Psoas muscle (tissue), 8 donors: ENCODE results near the gene ARID4A. TPM values are rescaled to one million over a fixed set of nuclear protein-coding genes. Genes with fewer than 3 reads are reported as not detected.
A peak's percentile ranks its signal among the peaks of the same experiment; 100 is the strongest.

Experiments used
- ATAC-seq, 4 donors: fragments of 200-7000 bp; cut with Tn5 transposase; one replicate each; pipeline ENCODE4 v1.9.1; 2020; ENCODE audit warnings: moderate library complexity in 3 of 4, mild to moderate bottlenecking in 2 of 4
- DNase-seq, 2 donors: peaks; one replicate each; pipeline ENCODE4 v3.0.0-alpha.2; 2020
- H3K27ac ChIP-seq: fragments of 200-600 bp; one replicate; pipeline ENCODE4 v1.8.0; 2022
- H3K27me3 ChIP-seq, 3 donors: fragments of 200-600 bp in 1 of 3; one replicate each; pipeline versions ENCODE4 v1.6.1 to v1.8.0; 2013 to 2022; ENCODE audit warnings: low read length in 2 of 3, mild to moderate bottlenecking in 2 of 3, moderate library complexity in 1 of 3; ENCODE audit not compliant: insufficient read depth in 3 of 3
- H3K36me3 ChIP-seq, 2 donors: fragments of 200-600 bp in 1 of 2; one replicate each; pipeline versions ENCODE4 v1.6.1 to v1.8.0; 2013 to 2022; ENCODE audit warnings: low read depth in 1 of 2, mild to moderate bottlenecking in 1 of 2, moderate library complexity in 1 of 2; ENCODE audit not compliant: insufficient read depth in 1 of 2
- H3K4me1 ChIP-seq: fragments of 200-600 bp; one replicate; pipeline ENCODE4 v1.8.0; 2022
- H3K4me3 ChIP-seq: fragments of 200-600 bp; one replicate; pipeline ENCODE4 v1.8.0; 2022; ENCODE audit warnings: mild to moderate bottlenecking
- H3K9me3 ChIP-seq: fragments of 200-600 bp; one replicate; pipeline ENCODE4 v1.8.0; 2022
- CTCF ChIP-seq: fragments of 200-600 bp; IDR thresholded peaks from one replicate; pipeline ENCODE4 v1.8.0; 2022; ENCODE audit warnings: antibody characterized with exemption
- WGBS, 3 donors: extraction: QIAGEN DNeasy Blood & Tissue Kit; methylation state at CpG; one replicate each; pipeline versions ENCODE4 v1.1.6 to v1.1.7; 2013; 5-methylcytosine and 5-hydroxymethylcytosine counted together
- intact Hi-C, 2 donors: fragments of 100-400 bp; cut with DNase I; formaldehyde crosslinking; loops; one replicate each; pipeline versions ENCODE4 v1.11.0 to v1.14.2; 2022
- polyA plus RNA-seq, 3 donors: library from polyadenylated mRNA; stranded (reverse); fragments of 200-250 nt; gene quantifications; one replicate each; pipeline ENCODE4 v1.2.3, GENCODE V29; 2013
- total RNA-seq, 4 donors: library from RNA; stranded (reverse); fragmentation: NEBNext Ultra II Directional in 2 of 4; extraction: Animal tissue kit (Norgen Biotek cat#: 25700) in 2 of 4; gene quantifications; one replicate each; pipeline versions ENCODE4 v1.2.1 to v1.2.4, GENCODE V29; 2021 to 2023
- donor health status: healthy with polysubstance abuse.
- donor health status: DM: no; HTN: no; CAD: no; lungs with moderate emphysema.
- donor health status: Bipolar disorder and iron deficiency.
- donor health status: healthy.
- donor health status: DM: yes; HTN: yes; CAD: no.
- donor health status: DM: no; HTN: no; CAD: no.
- donor health status: DM: no; HTN: no; CAD: no.
- donor health status: DM: yes; HTN: yes; CAD: no.

ARID4A gene
- total and polyA plus RNA-seq, 7 donors: 1.7 to 11.0 (median 7.5) TPM

- no peak overlapping the region for H3K4me3 ChIP-seq
Observed at GRCh38 chr14:58287607-58288042, 10.7 kb upstream of the ARID4A start.

GRCh38 chr14:58288106-58288792, 10.1 kb upstream of the ARID4A start:
- Histone ChIP-seq H3K27ac (no peak overlapping the region), H3K36me3 (peaks cover 8 to 98% of the 10 kb centered on the region in 2 donors), H3K4me1 (peaks cover 12% of the 10 kb centered on the region), H3K27me3 (no peaks in the 10 kb centered on the region), H3K9me3 (no peaks in the 10 kb centered on the region), H3K4me3 (no peak overlapping the region)
- WGBS, 3 donors: 69 to 80% (median 72%) methylated on average over 3 of the region's 3 CpGs
- no peak for TF ChIP-seq CTCF
- ATAC-seq: no peak
- no peak for DNase-seq
- intact Hi-C loops: no loop called here

More at GRCh38 chr14:58287607-58288042, 10.7 kb upstream of the ARID4A start:
- TF ChIP-seq CTCF: no peak
- Histone ChIP-seq H3K4me1 (peaks cover 19% of the 10 kb centered on the region), H3K9me3 (no peaks in the 10 kb centered on the region), H3K27ac (no peak overlapping the region), H3K36me3 (peaks cover 7 to 97% of the 10 kb centered on the region in 2 donors), H3K27me3 (no peaks in the 10 kb centered on the region)
- ATAC-seq (no peak), DNase-seq (no peak)
- WGBS, 3 donors: 43 to 54% (median 52%) methylated on average over 3 of the region's 3 CpGs
- intact Hi-C loops: no loop called here

- TF ChIP-seq CTCF: no peak
- Histone ChIP-seq H3K27me3 (no peaks in the 10 kb centered on the region), H3K9me3 (no peaks in the 10 kb centered on the region), H3K27ac (peak overlapping the region; percentile 10), H3K4me1 (peaks cover 27% of the 10 kb centered on the region), H3K36me3 (peaks cover 6 to 85% of the 10 kb centered on the region in 2 donors), H3K4me3 (no peak overlapping the region)
- WGBS, 3 donors: 67 to 75% (median 73%) methylated on average over 5 of the region's 5 CpGs
- ATAC-seq (no peak), DNase-seq (no peak)
- intact Hi-C loops: no loop called here
Observed at GRCh38 chr14:58291646-58292045, 6.7 kb upstream of the ARID4A start.

GRCh38 chr14:58292187-58292586, 6.2 kb upstream of the ARID4A start:
- Histone ChIP-seq H3K27ac (peak overlapping the region; percentile 10), H3K9me3 (no peaks in the 10 kb centered on the region), H3K36me3 (peaks cover 6 to 81% of the 10 kb centered on the region in 2 donors), H3K27me3 (no peaks in the 10 kb centered on the region), H3K4me1 (peaks cover 28% of the 10 kb centered on the region), H3K4me3 (no peak overlapping the region)
- 69 to 72% (median 71%) methylated on average over 3 of the region's 3 CpGs for WGBS, 3 donors
- intact Hi-C loops: no loop called here
- ATAC-seq: no peak
- DNase-seq: no peak
- TF ChIP-seq CTCF: no peak

- H3K9me3 ChIP-seq: no peaks in the 10 kb centered on the region
- DNase-seq: no peak
- H3K4me1 ChIP-seq: peaks cover 28% of the 10 kb centered on the region
- TF ChIP-seq CTCF: no peak
- no peak for ATAC-seq
- WGBS, 3 donors: 97 to 99% (median 97%) methylated on average over 7 of the region's 7 CpGs
- H3K36me3 ChIP-seq: peaks cover 6 to 61% of the 10 kb centered on the region in 2 donors
- intact Hi-C loops: no loop called here
- H3K27me3 ChIP-seq: no peaks in the 10 kb centered on the region
- no peak overlapping the region for H3K4me3 ChIP-seq
- H3K27ac ChIP-seq: no peak overlapping the region
Observed at GRCh38 chr14:58294201-58294600, 4.2 kb upstream of the ARID4A start.
